Upper lobe of left lung (tissue), 6 donors: ENCODE results near the gene MXRA7. TPM values are rescaled to one million over a fixed set of nuclear protein-coding genes. Genes with fewer than 3 reads are reported as not detected.

Source experiments
- ATAC-seq, 2 donors: fragments of 200-7000 bp; cut with Tn5 transposase; one replicate each; pipeline ENCODE4 v1.9.1; 2022; ENCODE audit warnings: mild to moderate bottlenecking in 2 of 2, moderate library complexity in 2 of 2; ENCODE audit not compliant: low FRiP score in 2 of 2
- DNase-seq, 2 donors: peaks; one replicate each; pipeline ENCODE4 v3.0.0-alpha.2; 2019 to 2020
- H3K27ac ChIP-seq, 4 donors: fragments of 200-600 bp; sonication (generic); one replicate each; pipeline ENCODE4 v1.5.1; 2016 to 2019
- H3K27me3 ChIP-seq, 4 donors: fragments of 200-600 bp; sonication (generic); one replicate each; pipeline ENCODE4 v1.5.1; 2017 to 2019
- H3K36me3 ChIP-seq, 4 donors: fragments of 200-600 bp; sonication (generic); one replicate each; pipeline ENCODE4 v1.5.1; 2016 to 2019
- H3K4me1 ChIP-seq, 4 donors: fragments of 200-600 bp; sonication (generic); one replicate each; pipeline ENCODE4 v1.5.1; 2018 to 2019
- H3K4me3 ChIP-seq, 4 donors: fragments of 200-600 bp; sonication (generic); one replicate each; pipeline ENCODE4 v1.5.1; 2017 to 2019; ENCODE audit warnings: mild to moderate bottlenecking in 2 of 4, moderate library complexity in 1 of 4
- H3K9me3 ChIP-seq, 4 donors: fragments of 200-600 bp; sonication (generic); one replicate each; pipeline ENCODE4 v1.5.1; 2018 to 2019
- CTCF ChIP-seq, 6 experiments: fragments of 450-650 bp in 4 of 6; fragments of 200-600 bp in 2 of 6; sonication (generic) in 2 of 6; IDR thresholded peaks; one replicate each; pipeline ENCODE4 v1.5.1; 2016 to 2019; ENCODE audit warnings: antibody characterized with exemption in 6 of 6
- EP300 ChIP-seq, 4 donors: sonication (generic); formaldehyde crosslinking; IDR thresholded peaks; one replicate each; pipeline ENCODE4 v1.5.1; 2017; ENCODE audit warnings: antibody characterized with exemption in 4 of 4, control low read depth in 2 of 4
- POLR2A ChIP-seq, 4 donors: fragments of 450-650 bp; IDR thresholded peaks; one replicate each; pipeline ENCODE4 v1.5.1; 2016 to 2017; ENCODE audit warnings: antibody characterized with exemption in 4 of 4, mild to moderate bottlenecking in 2 of 4
- POLR2AphosphoS5 ChIP-seq, 2 donors: sonication (generic); formaldehyde crosslinking; IDR thresholded peaks; one replicate each; pipeline ENCODE4 v1.5.1; 2017; ENCODE audit warnings: antibody characterized with exemption in 2 of 2
- WGBS, 2 donors: methylation state at CpG; one replicate each; pipeline ENCODE4 v1.1.5; 2017 to 2018; 5-methylcytosine and 5-hydroxymethylcytosine counted together
- total RNA-seq, 6 donors: library from RNA; depleted of rRNA in 4 of 6; stranded (reverse); fragments of >200 nt in 4 of 6; gene quantifications; one replicate each; pipeline versions ENCODE4 v1.1.0 to v1.2.1, GENCODE V29; 2016 to 2021
- donor health status: DM: no; HTN: no; CAD: no; lungs with moderate emphysema.
- donor health status: DM: no; HTN: yes; CAD: no; lungs with severe emphysema.

MXRA7 gene
- total RNA-seq, 6 donors from 2014 or later, result 21.0 to 147 (median 73.5) TPM

DNA sequence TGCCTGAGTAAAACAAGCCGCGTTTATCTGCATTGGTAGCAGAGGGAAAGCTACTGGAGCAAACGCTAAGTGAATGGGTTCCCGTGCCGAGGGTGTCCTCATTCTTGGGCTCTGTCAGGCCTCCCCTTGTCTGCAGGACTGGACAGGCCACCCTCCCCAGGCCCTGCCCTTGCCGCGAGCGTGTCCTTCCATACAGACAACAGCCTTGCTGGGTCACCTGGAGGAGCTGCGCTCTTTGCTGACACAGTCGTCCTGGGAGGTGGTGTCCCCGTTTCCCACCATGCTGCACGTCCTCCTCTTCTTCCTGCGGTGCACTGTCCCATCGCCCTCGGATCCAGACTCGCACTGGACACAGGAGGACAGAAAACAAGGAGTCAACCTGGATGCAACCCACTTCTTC is 7.8 kb upstream of the MXRA7 start:
- Histone ChIP-seq H3K27ac (no peak overlapping the region), H3K4me3 (no peak overlapping the region), H3K36me3 (peaks cover 44 to 92% (median 78%) of the 10 kb centered on the region in 4 donors), H3K4me1 (peaks cover 23 to 43% (median 29%) of the 10 kb centered on the region in 4 donors), H3K27me3 (no peaks in the 10 kb centered on the region), H3K9me3 (no peaks in the 10 kb centered on the region)
- peak in 1 of 2 donors; percentile 20 for DNase-seq
- TF ChIP-seq POLR2AphosphoS5 (IDR thresholded peaks at IDR 0.05) (no peak), CTCF (IDR thresholded peaks at IDR 0.05) (no peak), EP300 (IDR thresholded peaks at IDR 0.05) (no peak), POLR2A (IDR thresholded peaks at IDR 0.05) (no peak)
- 90 to 91% methylated on average over 16 of the region's 16 CpGs for WGBS, 2 donors
- no peak for ATAC-seq

DNA sequence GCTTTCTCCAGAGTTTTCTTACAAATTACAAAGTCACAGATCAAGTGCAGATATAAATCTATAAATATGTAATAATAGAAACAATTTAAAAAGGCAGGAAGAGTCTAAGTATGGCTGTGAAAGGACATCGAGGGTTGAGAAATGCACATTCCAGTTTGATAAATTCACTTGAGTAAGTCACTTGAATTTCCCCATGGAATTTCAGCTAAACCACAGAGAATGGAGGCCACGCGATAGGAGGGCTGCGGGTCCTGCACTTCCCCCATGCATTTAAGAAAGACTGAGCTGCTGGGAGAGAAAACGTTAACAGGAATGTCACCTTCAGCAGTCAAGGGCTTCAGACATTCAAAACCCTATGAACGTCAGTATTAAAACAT is 6.1 kb upstream of the MXRA7 start:
- Histone ChIP-seq H3K9me3 (no peaks in the 10 kb centered on the region), H3K4me3 (no peak overlapping the region), H3K27ac (peak overlapping the region; percentile 75 to 89 (median 84)), H3K27me3 (no peaks in the 10 kb centered on the region), H3K4me1 (peaks cover 23 to 34% (median 26%) of the 10 kb centered on the region in 4 donors), H3K36me3 (peaks cover 35 to 87% (median 69%) of the 10 kb centered on the region in 4 donors)
- 35 to 64% methylated on average over 6 of the region's 6 CpGs for WGBS, 2 donors
- DNase-seq, result no peak
- peak in 1 of 2 donors; percentile 18 for ATAC-seq
- no peak for TF ChIP-seq CTCF (IDR thresholded peaks at IDR 0.05)
- TF ChIP-seq POLR2A (IDR thresholded peaks at IDR 0.05), result no peak
- no peak for TF ChIP-seq EP300 (IDR thresholded peaks at IDR 0.05)
- TF ChIP-seq POLR2AphosphoS5 (IDR thresholded peaks at IDR 0.05), result no peak

GRCh38 chr17:76716146-76716838 is 5.5 kb upstream of the MXRA7 start:
- H3K36me3 ChIP-seq, result peaks cover 30 to 82% (median 64%) of the 10 kb centered on the region in 4 donors
- DNase-seq (peak in 1 of 2 donors; percentile 87), ATAC-seq (peak; percentile 83 to 90)
- no peaks in the 10 kb centered on the region for H3K9me3 ChIP-seq
- no peak overlapping the region for H3K4me3 ChIP-seq
- peak overlapping the region; percentile 75 to 89 (median 84) for H3K27ac ChIP-seq
- H3K27me3 ChIP-seq, result no peaks in the 10 kb centered on the region
- TF ChIP-seq POLR2A (IDR thresholded peaks at IDR 0.05), result peak in 1 of 4 donors; percentile 33
- TF ChIP-seq EP300 (IDR thresholded peaks at IDR 0.05), result peak in 1 of 4 donors; percentile 61
- TF ChIP-seq CTCF (IDR thresholded peaks at IDR 0.05), result no peak
- peak; percentile 86 to 92 for TF ChIP-seq POLR2AphosphoS5 (IDR thresholded peaks at IDR 0.05)
- H3K4me1 ChIP-seq, result peaks cover 28 to 40% (median 32%) of the 10 kb centered on the region in 4 donors
- WGBS, 2 donors, result 41 to 61% methylated on average over 13 of the region's 13 CpGs

DNA sequence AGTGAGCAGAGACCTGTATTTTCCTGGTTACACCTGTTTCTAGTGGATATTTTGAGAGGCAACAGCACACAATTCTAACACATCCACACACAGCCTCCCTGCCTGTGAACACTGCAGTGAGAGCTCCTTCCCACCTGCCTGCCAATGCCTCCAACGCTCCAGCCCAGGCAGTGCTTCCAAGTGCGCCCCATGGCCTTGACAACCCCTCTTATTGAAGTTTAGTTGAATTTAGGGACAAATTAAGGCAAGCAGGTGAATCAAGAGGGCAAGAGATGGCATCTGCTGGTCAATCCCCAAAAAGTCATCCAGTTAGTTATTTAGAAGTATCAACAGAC is 4.7 kb upstream of the MXRA7 start:
- H3K9me3 ChIP-seq, result no peaks in the 10 kb centered on the region
- no peaks in the 10 kb centered on the region for H3K27me3 ChIP-seq
- TF ChIP-seq POLR2A (IDR thresholded peaks at IDR 0.05) (no peak), CTCF (IDR thresholded peaks at IDR 0.05) (no peak), EP300 (IDR thresholded peaks at IDR 0.05) (no peak), POLR2AphosphoS5 (IDR thresholded peaks at IDR 0.05) (no peak)
- ATAC-seq (no peak), DNase-seq (no peak)
- WGBS, 2 donors, result 90 to 92% methylated on average over 2 of the region's 2 CpGs
- H3K27ac ChIP-seq, result peak overlapping the region; percentile 75 to 89 (median 84)
- no peak overlapping the region for H3K4me3 ChIP-seq
- peaks cover 22 to 73% (median 56%) of the 10 kb centered on the region in 4 donors for H3K36me3 ChIP-seq
- peaks cover 32 to 44% (median 36%) of the 10 kb centered on the region in 4 donors for H3K4me1 ChIP-seq
